Measurements from ENCODE around the gene TPM1. TPM values are rescaled to one million over a fixed set of nuclear protein-coding genes. Genes with fewer than 3 reads are reported as not detected.

The TPM1 gene
- total RNA-seq, 1 experiment from 2014 or later: 828 TPM

- in situ Hi-C loops (cut with HindIII; ENCODE audit: low sequenced_read_pairs): no loop called here
Measured at GRCh38 chr15:63038926-63039673, 3.4 kb upstream of the TPM1 start.

DNA sequence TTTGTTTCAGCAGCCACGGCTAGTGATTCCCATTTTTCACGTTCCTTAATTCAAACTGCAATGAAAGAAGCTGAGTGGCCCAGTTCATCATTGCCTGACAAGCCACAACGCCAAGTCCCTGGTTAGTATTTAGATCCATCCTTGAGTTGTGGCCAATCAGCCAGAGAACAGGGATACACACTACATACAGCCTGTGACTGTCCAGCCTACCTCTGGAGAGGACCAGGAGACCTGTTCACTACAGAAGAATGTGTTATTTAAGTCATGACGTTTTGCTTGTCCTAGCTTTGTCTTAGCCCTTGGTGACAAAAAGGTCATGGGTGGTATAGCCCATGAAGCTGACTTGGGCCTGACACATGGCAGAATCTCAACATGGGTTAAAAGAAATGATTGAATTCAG lies 2.7 kb upstream of the TPM1 start:
- no peak for DNase-seq (ENCODE audit: low spot score)
- in situ Hi-C loops (cut with HindIII; ENCODE audit: low sequenced_read_pairs): no loop called here

More at GRCh38 chr15:63038926-63039673, 3.4 kb upstream of the TPM1 start:
- DNase-seq (ENCODE audit: low spot score): no peak

DNA sequence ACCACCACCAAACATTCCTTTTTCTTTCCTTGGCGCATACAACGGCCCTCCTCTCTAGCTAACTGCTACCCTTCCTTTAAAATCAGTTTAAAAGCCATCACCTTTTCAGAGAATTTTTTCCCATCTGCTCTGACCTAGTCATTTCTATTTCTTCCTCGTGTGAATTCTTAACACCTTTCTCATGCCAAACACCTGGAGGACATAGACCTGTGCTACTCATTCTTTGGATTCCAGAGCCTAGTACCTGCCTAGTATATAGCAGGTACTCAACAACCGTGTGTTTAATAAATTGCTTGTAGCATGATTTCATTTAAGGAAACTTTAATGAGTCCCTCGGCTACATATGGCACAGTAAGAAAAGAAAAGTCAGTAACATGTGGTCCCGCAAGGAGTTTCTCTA lies 2.0 kb upstream of the TPM1 start:
- DNase-seq (ENCODE audit: low spot score): no peak
- in situ Hi-C loops (cut with HindIII; ENCODE audit: low sequenced_read_pairs): no loop called here

DNA sequence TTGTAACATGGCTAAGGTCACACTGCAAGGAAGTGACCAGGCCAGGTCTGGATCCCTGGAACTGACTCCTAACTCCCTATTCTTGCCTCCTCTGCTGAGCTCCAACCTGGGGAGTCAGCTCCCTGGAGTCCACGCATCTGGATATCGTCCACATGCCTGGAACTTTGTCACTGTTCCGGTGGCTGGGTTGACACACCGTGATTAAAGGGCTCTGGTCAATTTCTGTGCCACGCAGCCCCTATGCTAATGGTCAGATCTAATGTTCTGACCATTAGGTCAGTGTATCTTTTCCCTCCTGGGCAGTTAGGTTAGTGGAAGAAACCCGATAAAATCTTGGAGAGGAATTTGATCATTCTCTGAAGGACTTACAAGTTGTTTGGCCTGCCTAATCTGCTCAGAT lies 1.6 kb upstream of the TPM1 start:
- no peak for DNase-seq (ENCODE audit: low spot score)
- in situ Hi-C loops (cut with HindIII; ENCODE audit: low sequenced_read_pairs): no loop called here

GRCh38 chr15:63041402-63041973 lies 1.1 kb upstream of the TPM1 start:
- in situ Hi-C loops (cut with HindIII; ENCODE audit: low sequenced_read_pairs): no loop called here
- no peak for DNase-seq (ENCODE audit: low spot score)

GRCh38 chr15:63042877-63043334 lies 359 bp downstream of the TPM1 start:
- in situ Hi-C loops (cut with HindIII; ENCODE audit: low sequenced_read_pairs): no loop called here

GRCh38 chr15:63043335-63044076 lies 959 bp downstream of the TPM1 start:
- DNase-seq (ENCODE audit: low spot score): no peak
- in situ Hi-C loops (cut with HindIII; ENCODE audit: low sequenced_read_pairs): no loop called here

More at GRCh38 chr15:63042877-63043334, 359 bp downstream of the TPM1 start:
- DNase-seq (ENCODE audit: low spot score): peak; percentile 47

- in situ Hi-C loops (cut with HindIII; ENCODE audit: low sequenced_read_pairs): no loop called here
- DNase-seq (ENCODE audit: low spot score): no peak
Measured at GRCh38 chr15:63044077-63044644, 1.6 kb downstream of the TPM1 start.

DNA sequence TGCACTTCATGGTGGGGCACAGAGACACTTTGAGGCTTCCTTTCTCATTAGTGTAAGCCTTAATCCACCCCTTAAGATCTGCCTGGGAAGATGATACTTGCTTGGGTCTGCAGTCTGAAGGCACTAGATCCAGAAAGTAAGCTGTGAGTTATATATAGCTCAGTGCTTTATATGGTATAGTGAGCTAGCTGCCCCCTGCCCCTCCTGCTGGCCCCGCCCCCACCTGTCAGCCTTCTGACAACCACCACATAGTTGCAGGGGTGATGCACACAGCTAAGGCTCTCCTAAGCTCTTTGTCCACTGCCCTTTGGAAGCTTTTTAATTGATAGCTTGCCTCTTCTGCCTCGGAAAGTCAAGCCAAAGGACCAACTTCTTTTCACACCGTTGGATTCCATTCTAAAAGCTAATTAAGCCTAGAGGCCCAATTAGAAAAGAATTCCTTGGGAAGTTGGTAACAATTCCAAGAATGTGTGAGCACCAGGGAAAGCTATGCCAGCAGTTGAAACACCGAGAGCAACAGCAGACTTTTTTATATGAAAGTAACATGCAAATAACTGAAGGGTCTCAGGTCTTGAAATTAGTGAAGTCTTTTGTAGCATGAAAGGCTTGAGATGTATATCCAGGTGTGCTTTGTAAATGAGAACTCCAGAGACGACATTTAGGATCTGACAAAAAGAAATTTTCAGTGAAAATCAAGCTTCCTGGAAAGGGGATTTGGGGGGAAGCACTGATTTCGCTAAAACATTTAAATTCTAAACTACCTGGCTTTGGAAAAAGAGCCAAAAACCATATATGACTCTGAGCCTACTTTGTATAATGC lies 2.3 kb downstream of the TPM1 start:
- no peak for DNase-seq (ENCODE audit: low spot score)
- in situ Hi-C loops (cut with HindIII; ENCODE audit: low sequenced_read_pairs): no loop called here

- in situ Hi-C loops (cut with HindIII; ENCODE audit: low sequenced_read_pairs): no loop called here
- no peak for DNase-seq (ENCODE audit: low spot score)
Measured at GRCh38 chr15:63045465-63045840, 2.9 kb downstream of the TPM1 start.

DNA sequence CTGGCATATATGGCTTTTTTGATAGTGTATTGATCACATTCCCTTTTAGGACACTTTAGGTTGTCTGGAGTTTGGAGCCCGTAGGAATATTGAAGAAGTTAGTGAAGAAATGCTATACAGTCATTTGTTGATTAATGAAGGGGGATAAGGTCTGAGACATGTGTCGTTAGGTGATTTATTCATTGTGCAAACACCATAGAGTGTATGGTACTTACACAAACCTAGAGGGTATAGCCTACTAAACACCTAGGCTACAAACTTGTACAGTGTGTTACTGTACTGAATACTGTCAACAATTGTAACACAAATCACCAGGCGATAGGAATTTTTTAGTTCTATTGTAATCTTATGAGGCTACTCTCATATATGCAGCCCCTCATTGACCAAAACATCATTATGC lies 3.3 kb downstream of the TPM1 start:
- no peak for DNase-seq (ENCODE audit: low spot score)
- in situ Hi-C loops (cut with HindIII; ENCODE audit: low sequenced_read_pairs): no loop called here

- in situ Hi-C loops (cut with HindIII; ENCODE audit: low sequenced_read_pairs): no loop called here
- no peak for DNase-seq (ENCODE audit: low spot score)
Measured at GRCh38 chr15:63046917-63047760, 4.6 kb downstream of the TPM1 start.

DNA sequence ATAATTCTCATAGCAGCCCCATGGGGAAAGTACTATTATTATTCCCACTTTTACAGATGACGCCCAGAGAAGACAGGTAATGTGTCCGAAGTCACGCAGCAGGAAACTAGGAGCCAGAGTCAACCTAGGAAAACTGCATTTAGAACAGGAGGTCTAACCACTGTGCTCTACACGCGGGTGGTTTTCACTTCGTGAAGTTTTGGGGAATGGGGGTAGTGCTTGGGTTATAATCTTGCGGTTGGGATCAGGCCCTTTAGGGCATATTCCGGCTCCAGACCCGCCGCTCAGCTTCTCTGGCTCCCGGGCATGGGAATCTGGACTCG lies 5.2 kb downstream of the TPM1 start:
- no peak for DNase-seq (ENCODE audit: low spot score)
- in situ Hi-C loops (cut with HindIII; ENCODE audit: low sequenced_read_pairs): no loop called here

- in situ Hi-C loops (cut with HindIII; ENCODE audit: low sequenced_read_pairs): no loop called here
- DNase-seq (ENCODE audit: low spot score): peak; percentile 84
Measured at GRCh38 chr15:63048115-63048775, 5.7 kb downstream of the TPM1 start.

GRCh38 chr15:63048776-63049665 lies 6.5 kb downstream of the TPM1 start:
- DNase-seq (ENCODE audit: low spot score): peak; percentile 81
- in situ Hi-C loops (cut with HindIII; ENCODE audit: low sequenced_read_pairs): no loop called here

DNA sequence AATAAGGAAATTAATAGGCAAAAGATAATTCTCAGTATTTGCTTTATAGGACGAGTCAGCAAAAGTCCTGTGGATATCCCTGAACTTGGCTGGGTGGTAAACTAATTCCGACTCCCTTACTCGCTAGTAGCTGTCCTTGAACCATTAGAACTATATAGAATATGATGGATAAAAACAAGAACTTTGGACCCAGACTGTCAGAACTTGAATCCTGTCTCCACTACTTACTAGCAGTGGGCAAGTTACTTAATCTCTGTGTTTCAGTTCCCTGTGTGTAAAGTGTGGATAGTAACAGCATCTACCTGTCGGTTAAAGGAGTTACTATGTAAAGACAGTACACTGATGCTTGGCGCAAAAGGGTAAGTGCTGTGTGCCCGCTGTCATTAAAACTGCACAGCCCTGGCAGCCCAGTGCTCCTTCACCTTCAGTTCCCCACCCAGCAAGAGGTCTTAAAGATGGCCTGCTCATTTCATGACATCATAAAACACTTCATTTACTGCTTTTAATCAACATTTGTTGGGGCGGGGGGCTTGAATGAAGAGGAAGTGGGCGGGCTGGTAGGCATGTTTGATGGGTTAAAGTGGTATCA lies 7.3 kb downstream of the TPM1 start:
- in situ Hi-C loops (cut with HindIII; ENCODE audit: low sequenced_read_pairs): no loop called here
- no peak for DNase-seq (ENCODE audit: low spot score)

GRCh38 chr15:63050731-63051155 lies 8.2 kb downstream of the TPM1 start:
- no peak for DNase-seq (ENCODE audit: low spot score)
- in situ Hi-C loops (cut with HindIII; ENCODE audit: low sequenced_read_pairs): no loop called here
